SK-N-SH (cell line): ENCODE measurements around the gene MACROD2.

Experiments
- FOSL2 ChIP-seq: IDR thresholded peaks from 2 replicates; pipeline ENCODE4 v1.4.0; 2012; ENCODE audit warnings: low read depth, mild to moderate bottlenecking, moderate library complexity, borderline replicate concordance
- FOXJ3 ChIP-seq: sonication (generic); formaldehyde crosslinking; IDR thresholded peaks from 2 replicates; pipeline ENCODE4 v1.5.1; 2020; ENCODE audit warnings: mild to moderate bottlenecking, missing genetic modification reagents
- POLR2AphosphoS5 ChIP-seq: IDR thresholded peaks from 2 replicates; pipeline ENCODE4 v1.6.1; 2012; ENCODE audit warnings: low read depth, low read length
- TF ChIP-seq, protein P1 (sequence below): fragments of 200-600 bp; sonication (generic); IDR thresholded peaks from 2 replicates; pipeline ENCODE4 v1.6.1; 2017; ENCODE audit warnings: antibody characterized with exemption, mild to moderate bottlenecking, moderate library complexity
- TF ChIP-seq, protein P2 (sequence below): fragments of 150-350 bp; IDR thresholded peaks from 2 replicates; pipeline ENCODE4 v1.6.1; 2016; ENCODE audit warnings: mild to moderate bottlenecking, low read depth, low read length

DNA sequence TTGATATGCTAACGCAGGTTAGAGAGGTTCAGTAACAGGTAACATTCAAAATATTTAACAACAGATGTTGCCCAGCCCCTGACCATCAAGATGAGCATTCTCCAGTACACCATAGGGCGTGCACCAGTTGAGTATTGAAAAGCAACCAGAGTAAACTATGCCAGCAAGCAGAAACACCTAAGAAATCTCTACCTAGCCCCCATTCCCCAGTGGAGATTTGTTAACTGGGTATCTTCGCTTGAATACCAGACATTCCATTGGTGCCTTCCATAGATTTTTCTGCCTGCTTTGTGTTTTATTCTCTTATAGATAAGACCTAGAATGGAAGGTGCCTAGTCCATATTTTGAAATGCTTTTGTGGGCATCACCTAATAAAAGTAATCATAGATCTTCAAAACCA is 1954.1 kb downstream of the MACROD2 start:
- TF ChIP-seq, protein P1, sequence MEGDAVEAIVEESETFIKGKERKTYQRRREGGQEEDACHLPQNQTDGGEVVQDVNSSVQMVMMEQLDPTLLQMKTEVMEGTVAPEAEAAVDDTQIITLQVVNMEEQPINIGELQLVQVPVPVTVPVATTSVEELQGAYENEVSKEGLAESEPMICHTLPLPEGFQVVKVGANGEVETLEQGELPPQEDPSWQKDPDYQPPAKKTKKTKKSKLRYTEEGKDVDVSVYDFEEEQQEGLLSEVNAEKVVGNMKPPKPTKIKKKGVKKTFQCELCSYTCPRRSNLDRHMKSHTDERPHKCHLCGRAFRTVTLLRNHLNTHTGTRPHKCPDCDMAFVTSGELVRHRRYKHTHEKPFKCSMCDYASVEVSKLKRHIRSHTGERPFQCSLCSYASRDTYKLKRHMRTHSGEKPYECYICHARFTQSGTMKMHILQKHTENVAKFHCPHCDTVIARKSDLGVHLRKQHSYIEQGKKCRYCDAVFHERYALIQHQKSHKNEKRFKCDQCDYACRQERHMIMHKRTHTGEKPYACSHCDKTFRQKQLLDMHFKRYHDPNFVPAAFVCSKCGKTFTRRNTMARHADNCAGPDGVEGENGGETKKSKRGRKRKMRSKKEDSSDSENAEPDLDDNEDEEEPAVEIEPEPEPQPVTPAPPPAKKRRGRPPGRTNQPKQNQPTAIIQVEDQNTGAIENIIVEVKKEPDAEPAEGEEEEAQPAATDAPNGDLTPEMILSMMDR = no peak
- TF ChIP-seq FOSL2 (no peak), POLR2AphosphoS5 (no peak), FOXJ3 (CRISPR knock-in tag) (no peak)
- TF ChIP-seq, protein P2, sequence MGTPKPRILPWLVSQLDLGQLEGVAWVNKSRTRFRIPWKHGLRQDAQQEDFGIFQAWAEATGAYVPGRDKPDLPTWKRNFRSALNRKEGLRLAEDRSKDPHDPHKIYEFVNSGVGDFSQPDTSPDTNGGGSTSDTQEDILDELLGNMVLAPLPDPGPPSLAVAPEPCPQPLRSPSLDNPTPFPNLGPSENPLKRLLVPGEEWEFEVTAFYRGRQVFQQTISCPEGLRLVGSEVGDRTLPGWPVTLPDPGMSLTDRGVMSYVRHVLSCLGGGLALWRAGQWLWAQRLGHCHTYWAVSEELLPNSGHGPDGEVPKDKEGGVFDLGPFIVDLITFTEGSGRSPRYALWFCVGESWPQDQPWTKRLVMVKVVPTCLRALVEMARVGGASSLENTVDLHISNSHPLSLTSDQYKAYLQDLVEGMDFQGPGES = no peak
